Measurements from ENCODE around the gene PDXP.

DNA sequence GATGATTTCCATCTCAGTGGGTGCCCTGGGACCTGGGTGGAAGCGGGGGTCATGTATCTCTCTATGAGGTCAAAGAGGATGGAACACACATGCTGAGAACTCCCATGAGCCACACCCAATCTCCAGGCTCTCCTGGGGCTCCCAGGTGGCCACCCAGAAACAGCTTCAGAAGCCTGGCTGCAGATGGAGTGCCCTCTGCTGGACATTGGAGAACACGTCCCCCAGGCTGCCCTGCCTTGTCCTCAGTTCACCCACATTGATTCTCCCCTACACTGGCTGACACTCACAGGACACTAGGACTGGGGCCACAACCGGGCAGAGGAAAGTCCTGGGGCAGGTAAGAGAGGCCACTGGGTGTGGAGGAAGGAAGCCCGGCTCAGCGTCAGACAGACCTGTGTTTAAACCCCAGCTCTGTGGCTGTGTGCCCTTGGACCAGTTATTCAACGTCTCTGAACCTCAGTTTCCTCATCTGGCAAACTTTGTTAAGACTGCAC, 23.1 kb downstream of the PDXP start:
- TF ChIP-seq EZH2 (IDR thresholded peaks at IDR 0.05; ENCODE audit: insufficient read depth, poor library complexity, severe bottlenecking) (no peak), EZH2phosphoT487 (IDR thresholded peaks at IDR 0.05; ENCODE audit: insufficient read depth, low read depth) (no peak)

Measured in GM23248 (cell line).